WTC11 (cell line): Measurements from ENCODE around the gene LRRC3B. TPM values are rescaled to one million over a fixed set of nuclear protein-coding genes. Genes with fewer than 3 reads are reported as not detected.

Source experiments
- ATAC-seq: fragments of 200-7000 bp; cut with Tn5 transposase; 2 replicates; pipeline ENCODE4 v1.10.0; 2021; ENCODE audit warnings: mild to moderate bottlenecking, moderate library complexity
- CTCF ChIA-PET: fragments of 300-600 bp; sonication (Branson Sonifier 250); formaldehyde crosslinking; loops from one replicate; lab custom pipeline; 2021; ENCODE audit warnings: antibody characterized with exemption; lab: Charles Lee
- POLR2A ChIA-PET: fragments of 350-600 bp; sonication (Branson Sonifier 250); formaldehyde crosslinking; loops from one replicate; lab custom pipeline; 2021; ENCODE audit warnings: antibody characterized with exemption; lab: Charles Lee
- DNase-seq: peaks from one replicate; pipeline ENCODE4 v3.0.0; 2021; ENCODE audit warnings: low spot score
- H3K27ac Mint-ChIP-seq: 2 replicates; pipeline ENCODE4 v1.8.0; 2021; ENCODE audit warnings: mixed read lengths
- H3K27me3 Mint-ChIP-seq: 2 replicates; pipeline ENCODE4 v1.8.0; 2021; ENCODE audit warnings: low read depth, mild to moderate bottlenecking, moderate library complexity, mixed read lengths
- H3K36me3 Mint-ChIP-seq: 2 replicates; pipeline ENCODE4 v1.8.0; 2021; ENCODE audit warnings: mixed read lengths
- H3K4me1 Mint-ChIP-seq: 2 replicates; pipeline ENCODE4 v1.8.0; 2022; ENCODE audit warnings: mixed read lengths
- H3K4me3 Mint-ChIP-seq: 2 replicates; pipeline ENCODE4 v1.8.0; 2021; ENCODE audit warnings: mild to moderate bottlenecking, moderate library complexity, mixed read lengths
- H3K9me3 Mint-ChIP-seq: 2 replicates; pipeline ENCODE4 v1.8.0; 2021; ENCODE audit warnings: mixed read lengths
- ATF2 ChIP-seq: sonication (generic); formaldehyde crosslinking; IDR thresholded peaks from 2 replicates; pipeline ENCODE4 v1.8.1; 2022; ENCODE audit warnings: low read depth, missing genetic modification reagents, borderline replicate concordance
- ATF6 ChIP-seq: sonication (generic); formaldehyde crosslinking; IDR thresholded peaks from 2 replicates; pipeline ENCODE4 v1.8.1; 2023; ENCODE audit warnings: mild to moderate bottlenecking, missing genetic modification reagents
- ETV6 ChIP-seq: sonication (generic); formaldehyde crosslinking; IDR thresholded peaks from 2 replicates; pipeline ENCODE4 v1.8.1; 2022; ENCODE audit warnings: mild to moderate bottlenecking, missing genetic modification reagents
- FOXP4 ChIP-seq: sonication (generic); formaldehyde crosslinking; IDR thresholded peaks from 2 replicates; pipeline ENCODE4 v1.8.0; 2022; ENCODE audit warnings: mild to moderate bottlenecking, missing genetic modification reagents
- GABPB1 ChIP-seq: sonication (generic); formaldehyde crosslinking; IDR thresholded peaks from 2 replicates; pipeline ENCODE4 v1.8.1; 2023; ENCODE audit warnings: mild to moderate bottlenecking, missing genetic modification reagents
- GRHL2 ChIP-seq: fragments of 250-450 bp; sonication (Bioruptor Pico); IDR thresholded peaks from 2 replicates; pipeline ENCODE4 v1.8.0; 2022; ENCODE audit warnings: mild to moderate bottlenecking, moderate library complexity; ENCODE audit not compliant: insufficient replicate concordance, severe bottlenecking
- NFYB ChIP-seq: sonication (generic); formaldehyde crosslinking; conservative IDR thresholded peaks from 2 replicates; pipeline ENCODE4 v1.8.0; 2022; ENCODE audit warnings: low read depth, missing genetic modification reagents
- NR3C1 ChIP-seq: sonication (generic); formaldehyde crosslinking; conservative IDR thresholded peaks from 2 replicates; pipeline ENCODE4 v1.8.1; 2023; ENCODE audit warnings: low read depth, mild to moderate bottlenecking, missing genetic modification reagents
- OVOL2 ChIP-seq: fragments of 250-450 bp; sonication (Bioruptor Pico); IDR thresholded peaks from 2 replicates; pipeline ENCODE4 v1.9.0; 2021; ENCODE audit warnings: mild to moderate bottlenecking, borderline replicate concordance
- PREB ChIP-seq: sonication (generic); formaldehyde crosslinking; IDR thresholded peaks from 2 replicates; pipeline ENCODE4 v1.8.1; 2022; ENCODE audit warnings: mild to moderate bottlenecking, missing genetic modification reagents, moderate library complexity, borderline replicate concordance
- PRRX2 ChIP-seq: fragments of 250-450 bp; sonication (Bioruptor Pico); IDR thresholded peaks from 2 replicates; pipeline ENCODE4 v1.8.0; 2021; ENCODE audit warnings: mild to moderate bottlenecking
- RELA ChIP-seq: sonication (generic); formaldehyde crosslinking; IDR thresholded peaks from 2 replicates; pipeline ENCODE4 v1.8.1; 2022; ENCODE audit warnings: missing genetic modification reagents, mild to moderate bottlenecking, borderline replicate concordance
- RORB ChIP-seq: fragments of 250-450 bp; sonication (Bioruptor Pico); IDR thresholded peaks from 2 replicates; pipeline ENCODE4 v1.9.0; 2021; ENCODE audit warnings: mild to moderate bottlenecking
- SOX15 ChIP-seq: fragments of 250-450 bp; sonication (Bioruptor Pico); IDR thresholded peaks from 2 replicates; pipeline ENCODE4 v1.9.0; 2021; ENCODE audit warnings: mild to moderate bottlenecking
- ZNF121 ChIP-seq: sonication (generic); formaldehyde crosslinking; IDR thresholded peaks from 2 replicates; pipeline ENCODE4 v1.8.0; 2023; ENCODE audit warnings: missing genetic modification reagents
- ZNF263 ChIP-seq: sonication (generic); formaldehyde crosslinking; IDR thresholded peaks from 2 replicates; pipeline ENCODE4 v1.8.1; 2022; ENCODE audit warnings: low read depth, mild to moderate bottlenecking, moderate library complexity, missing genetic modification reagents
- ZNF317 ChIP-seq: sonication (generic); formaldehyde crosslinking; IDR thresholded peaks from 2 replicates; pipeline ENCODE4 v1.8.1; 2023; ENCODE audit warnings: low read depth, mild to moderate bottlenecking, moderate library complexity, missing genetic modification reagents, borderline replicate concordance
- total RNA-seq: library from RNA; stranded (reverse); gene quantifications from 3 replicates; pipeline ENCODE4 v1.2.3, GENCODE V29; 2021
- TF ChIP-seq, protein P1 (sequence below): fragments of 250-450 bp; sonication (Bioruptor Pico); IDR thresholded peaks from 2 replicates; pipeline ENCODE4 v1.9.0; 2021; ENCODE audit warnings: mild to moderate bottlenecking
- TF ChIP-seq, protein P2 (sequence below): fragments of 250-450 bp; sonication (Bioruptor Pico); IDR thresholded peaks from 2 replicates; pipeline ENCODE4 v1.8.0; 2021; ENCODE audit warnings: mild to moderate bottlenecking
- TF ChIP-seq, protein P3 (sequence below): sonication (generic); formaldehyde crosslinking; conservative IDR thresholded peaks from 2 replicates; pipeline ENCODE4 v1.8.1; 2022; ENCODE audit warnings: mild to moderate bottlenecking, missing genetic modification reagents

Gene LRRC3B
- total RNA-seq, 1 experiment from 2014 or later = 5.3 TPM

DNA sequence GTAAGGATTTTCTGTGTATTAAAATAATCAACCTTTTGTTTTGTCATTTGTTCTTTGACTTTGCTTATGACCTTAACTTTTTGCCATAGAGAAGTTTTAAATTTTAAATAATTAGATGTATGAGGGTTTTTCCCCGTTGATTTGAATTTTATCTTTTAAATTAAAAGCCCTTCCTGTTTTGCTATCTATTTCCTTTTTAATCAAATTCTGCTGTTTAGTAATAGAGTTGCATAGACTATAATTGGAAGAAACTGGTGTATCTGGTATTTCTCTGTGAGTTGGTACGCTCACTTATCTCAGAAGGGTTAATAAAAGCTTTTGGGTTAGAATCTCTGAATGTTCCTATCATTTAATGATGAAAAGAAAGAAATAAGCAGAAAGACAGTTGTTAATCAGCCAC is 82.2 kb downstream of the LRRC3B start:
- DNase-seq (no peak), ATAC-seq (no peak)
- Mint-ChIP-seq H3K27me3 (no peaks in the 10 kb centered on the region), H3K27ac (no peak overlapping the region), H3K9me3 (peaks cover 3% of the 10 kb centered on the region; the same call in 1 of the 2 replicates), H3K36me3 (no peaks in the 10 kb centered on the region; the same call in 1 of the 2 replicates), H3K4me1 (peaks cover 9% of the 10 kb centered on the region), H3K4me3 (no peak overlapping the region)
- ChIA-PET POLR2A (no interaction called here), CTCF (no interaction called here)
- no peak for TF ChIP-seq RELA
- no peak for TF ChIP-seq ATF2
- no peak for TF ChIP-seq ATF6 (CRISPR knock-in tag)
- TF ChIP-seq PREB (CRISPR knock-in tag) = no peak
- TF ChIP-seq OVOL2 (CRISPR knock-in tag) = no peak
- TF ChIP-seq FOXP4 (CRISPR knock-in tag) = no peak
- TF ChIP-seq, protein P1, sequence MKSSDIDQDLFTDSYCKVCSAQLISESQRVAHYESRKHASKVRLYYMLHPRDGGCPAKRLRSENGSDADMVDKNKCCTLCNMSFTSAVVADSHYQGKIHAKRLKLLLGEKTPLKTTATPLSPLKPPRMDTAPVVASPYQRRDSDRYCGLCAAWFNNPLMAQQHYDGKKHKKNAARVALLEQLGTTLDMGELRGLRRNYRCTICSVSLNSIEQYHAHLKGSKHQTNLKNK (CRISPR knock-in tag) = no peak
- TF ChIP-seq SOX15 (CRISPR knock-in tag) = no peak
- no peak for TF ChIP-seq ETV6 (CRISPR knock-in tag)
- no peak for TF ChIP-seq ZNF317 (CRISPR knock-in tag)
- TF ChIP-seq GABPB1 (CRISPR knock-in tag) = no peak
- no peak for TF ChIP-seq PRRX2 (CRISPR knock-in tag)
- TF ChIP-seq RORB (CRISPR knock-in tag) = no peak
- TF ChIP-seq ZNF121 (CRISPR knock-in tag) = no peak
- TF ChIP-seq, protein P2, sequence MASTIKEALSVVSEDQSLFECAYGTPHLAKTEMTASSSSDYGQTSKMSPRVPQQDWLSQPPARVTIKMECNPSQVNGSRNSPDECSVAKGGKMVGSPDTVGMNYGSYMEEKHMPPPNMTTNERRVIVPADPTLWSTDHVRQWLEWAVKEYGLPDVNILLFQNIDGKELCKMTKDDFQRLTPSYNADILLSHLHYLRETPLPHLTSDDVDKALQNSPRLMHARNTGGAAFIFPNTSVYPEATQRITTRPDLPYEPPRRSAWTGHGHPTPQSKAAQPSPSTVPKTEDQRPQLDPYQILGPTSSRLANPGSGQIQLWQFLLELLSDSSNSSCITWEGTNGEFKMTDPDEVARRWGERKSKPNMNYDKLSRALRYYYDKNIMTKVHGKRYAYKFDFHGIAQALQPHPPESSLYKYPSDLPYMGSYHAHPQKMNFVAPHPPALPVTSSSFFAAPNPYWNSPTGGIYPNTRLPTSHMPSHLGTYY (CRISPR knock-in tag) = no peak
- no peak for TF ChIP-seq NR3C1
- TF ChIP-seq GRHL2 (CRISPR knock-in tag) = no peak
- TF ChIP-seq, protein P3, sequence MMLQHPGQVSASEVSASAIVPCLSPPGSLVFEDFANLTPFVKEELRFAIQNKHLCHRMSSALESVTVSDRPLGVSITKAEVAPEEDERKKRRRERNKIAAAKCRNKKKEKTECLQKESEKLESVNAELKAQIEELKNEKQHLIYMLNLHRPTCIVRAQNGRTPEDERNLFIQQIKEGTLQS (CRISPR knock-in tag) = no peak
- TF ChIP-seq ZNF263 (CRISPR knock-in tag) = no peak
- TF ChIP-seq NFYB = no peak
